ENCODE measurements around the gene AS3MT. TPM values are rescaled to one million over a fixed set of nuclear protein-coding genes. Genes with fewer than 3 reads are reported as not detected.
"Not testable (repeated sequence)": the region's sequence is repeated elsewhere in the genome, so short reads cannot be mapped to it uniquely, and the experiment has no call there.

Gene AS3MT, protein sequence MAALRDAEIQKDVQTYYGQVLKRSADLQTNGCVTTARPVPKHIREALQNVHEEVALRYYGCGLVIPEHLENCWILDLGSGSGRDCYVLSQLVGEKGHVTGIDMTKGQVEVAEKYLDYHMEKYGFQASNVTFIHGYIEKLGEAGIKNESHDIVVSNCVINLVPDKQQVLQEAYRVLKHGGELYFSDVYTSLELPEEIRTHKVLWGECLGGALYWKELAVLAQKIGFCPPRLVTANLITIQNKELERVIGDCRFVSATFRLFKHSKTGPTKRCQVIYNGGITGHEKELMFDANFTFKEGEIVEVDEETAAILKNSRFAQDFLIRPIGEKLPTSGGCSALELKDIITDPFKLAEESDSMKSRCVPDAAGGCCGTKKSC
- polyA plus RNA-seq: 0.80 to 2.0 TPM (median 0.85 TPM) in 3 replicates
- 1.2 TPM for polyA plus RNA-seq (2011; ENCODE audit: low read depth)
- 0.39 and 0.49 TPM in 2 replicates for polyA plus RNA-seq (2011; cell fraction: cytosol; rRNA removed)
- polyA plus RNA-seq (2011; cell fraction: nucleus; rRNA removed): 0.38 TPM in 1 of 2 replicates, not detected in the other
- polyA plus RNA-seq (2012; ENCODE audit: low replicate concordance): 1.5 and 1.9 TPM in 2 replicates
- 0.64 to 0.98 TPM in 2 of 3 replicates, not detected in the other for polyA minus RNA-seq
- polyA minus RNA-seq (2011; cell fraction: cytosol; rRNA and poly(A)+ RNA removed): not detected
- not detected in 2 replicates for polyA minus RNA-seq (2011; cell fraction: nucleus; rRNA and poly(A)+ RNA removed)

DNA sequence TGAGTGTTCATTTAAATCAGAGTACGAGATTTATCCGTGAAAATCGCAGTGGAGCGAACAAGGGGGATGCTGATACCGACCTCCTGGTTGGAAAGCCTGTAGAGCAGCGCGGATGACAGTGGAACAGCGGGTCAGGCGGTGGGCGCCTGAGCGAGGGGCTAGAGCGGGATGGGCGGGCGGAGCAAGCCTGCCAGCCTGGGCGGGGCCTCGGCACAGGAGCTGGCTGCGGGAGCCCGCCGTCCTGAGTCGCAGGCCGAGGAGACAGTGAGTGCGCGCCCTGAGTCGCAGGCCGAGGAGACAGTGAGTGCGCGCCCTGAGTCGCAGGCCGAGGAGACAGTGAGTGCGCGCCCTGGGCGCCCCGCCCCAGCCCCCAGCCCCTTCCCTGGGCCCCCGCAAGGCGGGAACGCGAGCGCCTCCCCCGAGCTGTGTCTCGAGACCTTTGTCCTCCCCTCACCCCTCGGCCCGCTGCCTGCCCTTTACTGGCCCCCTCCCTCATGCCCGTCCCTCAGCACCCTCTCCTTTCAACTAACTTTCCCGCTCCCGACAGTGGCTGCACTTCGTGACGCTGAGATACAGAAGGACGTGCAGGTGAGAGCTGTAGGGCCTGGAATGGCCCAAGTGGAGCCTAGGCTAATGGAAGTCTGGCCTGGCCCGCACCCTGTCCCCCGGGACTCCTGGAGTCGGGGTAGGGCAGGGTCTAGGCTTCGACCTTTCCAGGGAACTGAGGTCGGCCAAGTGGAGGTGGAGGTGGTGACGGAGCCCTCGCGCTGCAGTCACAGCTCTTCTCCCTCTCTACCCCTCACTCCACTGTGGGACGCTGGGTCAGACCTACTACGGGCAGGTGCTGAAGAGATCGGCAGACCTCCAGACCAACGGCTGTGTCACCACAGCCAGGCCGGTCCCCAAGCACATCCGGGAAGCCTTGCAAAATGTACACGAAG, at the start of gene AS3MT:
Gene AS3MT (plus strand): TSS at position 213 of the 941 bp plus-strand sequence. CDS start 123 bp downstream, at position 336.
- peak within 1 kb of the TSS; percentile 52 for H3K9ac ChIP-seq (ENCODE audit: control insufficient read depth, extremely low read depth, insufficient read depth, low read length)
- no peaks in the 10 kb centered on the region for H3K79me2 ChIP-seq (ENCODE audit: control insufficient read depth, insufficient read depth, low read length)
- no peaks in the 10 kb centered on the region for H4K20me1 ChIP-seq (ENCODE audit: control insufficient read depth, extremely low read depth, insufficient read depth, low read length)
- H3K4me2 ChIP-seq (ENCODE audit: control insufficient read depth, extremely low read depth, insufficient read depth, low read depth, low read length): peak within 1 kb of the TSS; percentile 89
- no peaks in the 10 kb centered on the region for H3K36me3 ChIP-seq (ENCODE audit: control insufficient read depth in 2 of 2, extremely low read depth in 1 of 2, insufficient read depth in 2 of 2, low read length in 2 of 2)
- peaks cover 5% of the 10 kb centered on the region for H3K4me1 ChIP-seq (ENCODE audit: control insufficient read depth, extremely low read depth, insufficient read depth, low read length)
- H3K4me3 ChIP-seq (ENCODE audit: control insufficient read depth in 2 of 3, extremely low read depth in 1 of 3, insufficient read depth in 2 of 3, low read depth in 1 of 3, low read length in 3 of 3): peak within 1 kb of the TSS; percentile 19 to 70 (median 48)
- H3K9me1 ChIP-seq (ENCODE audit: control insufficient read depth, extremely low read depth, insufficient read depth, low read length): no peaks in the 10 kb centered on the region
- FAIRE-seq (no peak), DNase-seq (ENCODE audit: low read depth, low spot score) (no peak)
- H3K27ac ChIP-seq (ENCODE audit: control insufficient read depth, insufficient read depth, low read length): no peak within 1 kb of the TSS
- no peaks in the 10 kb centered on the region for H3K27me3 ChIP-seq (ENCODE audit: control insufficient read depth, extremely low read depth, insufficient read depth, low read length)
- dilution Hi-C loops (cut with MboI; ENCODE audit: extremely low pct_ligation_motif_present, low sequenced_read_pairs): no loop called here
- peak within 1 kb of the TSS; percentile 93 for H2AFZ ChIP-seq (ENCODE audit: control insufficient read depth, low read length)
- no peak for TF ChIP-seq EZH2 (IDR thresholded peaks at IDR 0.05; ENCODE audit: low read length)
- TF ChIP-seq, protein P1, sequence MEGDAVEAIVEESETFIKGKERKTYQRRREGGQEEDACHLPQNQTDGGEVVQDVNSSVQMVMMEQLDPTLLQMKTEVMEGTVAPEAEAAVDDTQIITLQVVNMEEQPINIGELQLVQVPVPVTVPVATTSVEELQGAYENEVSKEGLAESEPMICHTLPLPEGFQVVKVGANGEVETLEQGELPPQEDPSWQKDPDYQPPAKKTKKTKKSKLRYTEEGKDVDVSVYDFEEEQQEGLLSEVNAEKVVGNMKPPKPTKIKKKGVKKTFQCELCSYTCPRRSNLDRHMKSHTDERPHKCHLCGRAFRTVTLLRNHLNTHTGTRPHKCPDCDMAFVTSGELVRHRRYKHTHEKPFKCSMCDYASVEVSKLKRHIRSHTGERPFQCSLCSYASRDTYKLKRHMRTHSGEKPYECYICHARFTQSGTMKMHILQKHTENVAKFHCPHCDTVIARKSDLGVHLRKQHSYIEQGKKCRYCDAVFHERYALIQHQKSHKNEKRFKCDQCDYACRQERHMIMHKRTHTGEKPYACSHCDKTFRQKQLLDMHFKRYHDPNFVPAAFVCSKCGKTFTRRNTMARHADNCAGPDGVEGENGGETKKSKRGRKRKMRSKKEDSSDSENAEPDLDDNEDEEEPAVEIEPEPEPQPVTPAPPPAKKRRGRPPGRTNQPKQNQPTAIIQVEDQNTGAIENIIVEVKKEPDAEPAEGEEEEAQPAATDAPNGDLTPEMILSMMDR (optimal IDR thresholded peaks at IDR 0.05 in 1 of 3, IDR thresholded peaks at IDR 0.05 in 1 of 3, conservative IDR thresholded peaks at IDR 0.05 in 1 of 3; ENCODE audit: extremely low read depth in 1 of 3, insufficient read depth in 2 of 3, low read length in 3 of 3): no peak
- no peaks in the 10 kb centered on the region for H3K9me3 ChIP-seq (ENCODE audit: control insufficient read depth, low read depth, low read length)

DNA sequence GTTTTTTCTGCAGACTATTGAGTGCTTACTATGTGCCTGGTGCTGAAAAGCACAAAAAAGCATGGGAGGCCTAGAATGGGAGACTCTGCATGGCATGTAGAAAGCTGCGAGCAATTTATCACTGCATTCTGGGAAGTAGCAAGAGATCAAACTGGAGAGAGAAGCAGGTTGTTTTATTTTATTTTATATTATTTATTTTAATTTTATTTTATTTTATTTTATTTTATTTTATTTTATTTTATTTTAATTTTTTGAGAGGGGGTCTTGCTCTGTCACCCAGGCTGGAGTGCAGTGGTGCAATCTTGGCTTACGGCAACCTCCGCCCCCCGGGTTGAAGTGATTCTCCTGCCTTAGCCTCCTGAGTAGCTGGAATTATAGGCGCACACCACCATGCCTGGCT, 49.3 kb upstream of the AS3MT start:
- H3K9me1 ChIP-seq (ENCODE audit: control insufficient read depth, extremely low read depth, insufficient read depth, low read length); dilution Hi-C loops (cut with MboI; ENCODE audit: extremely low pct_ligation_motif_present, low sequenced_read_pairs): not testable (repeated sequence)

More for the DNA sequence above, 49.3 kb upstream of the AS3MT start:
- not testable (repeated sequence) for H3K4me3 ChIP-seq (ENCODE audit: control insufficient read depth in 2 of 3, extremely low read depth in 1 of 3, insufficient read depth in 2 of 3, low read depth in 1 of 3, low read length in 3 of 3); H3K27ac ChIP-seq (ENCODE audit: control insufficient read depth, insufficient read depth, low read length); FAIRE-seq; H3K4me2 ChIP-seq (ENCODE audit: control insufficient read depth, extremely low read depth, insufficient read depth, low read depth, low read length); H2AFZ ChIP-seq (ENCODE audit: control insufficient read depth, low read length); H4K20me1 ChIP-seq (ENCODE audit: control insufficient read depth, extremely low read depth, insufficient read depth, low read length); H3K79me2 ChIP-seq (ENCODE audit: control insufficient read depth, insufficient read depth, low read length); H3K9me3 ChIP-seq (ENCODE audit: control insufficient read depth, low read depth, low read length); DNase-seq (ENCODE audit: low read depth, low spot score); H3K36me3 ChIP-seq (ENCODE audit: control insufficient read depth in 2 of 2, extremely low read depth in 1 of 2, insufficient read depth in 2 of 2, low read length in 2 of 2); H3K27me3 ChIP-seq (ENCODE audit: control insufficient read depth, extremely low read depth, insufficient read depth, low read length); H3K9ac ChIP-seq (ENCODE audit: control insufficient read depth, extremely low read depth, insufficient read depth, low read length)
- peaks cover 18% of the 10 kb centered on the region for H3K4me1 ChIP-seq (ENCODE audit: control insufficient read depth, extremely low read depth, insufficient read depth, low read length)

Data from keratinocyte (primary cell).